NOMO-1 treated with dmso at 0.1 percent for 144 hours (cell line): ENCODE data around the gene PDYN.

Source experiments
- DNase-seq: peaks from one replicate; lab custom pipeline; 2025; ENCODE audit not compliant: unreplicated experiment; lab: John Stamatoyannopoulos, UW

PDYN gene

DNA sequence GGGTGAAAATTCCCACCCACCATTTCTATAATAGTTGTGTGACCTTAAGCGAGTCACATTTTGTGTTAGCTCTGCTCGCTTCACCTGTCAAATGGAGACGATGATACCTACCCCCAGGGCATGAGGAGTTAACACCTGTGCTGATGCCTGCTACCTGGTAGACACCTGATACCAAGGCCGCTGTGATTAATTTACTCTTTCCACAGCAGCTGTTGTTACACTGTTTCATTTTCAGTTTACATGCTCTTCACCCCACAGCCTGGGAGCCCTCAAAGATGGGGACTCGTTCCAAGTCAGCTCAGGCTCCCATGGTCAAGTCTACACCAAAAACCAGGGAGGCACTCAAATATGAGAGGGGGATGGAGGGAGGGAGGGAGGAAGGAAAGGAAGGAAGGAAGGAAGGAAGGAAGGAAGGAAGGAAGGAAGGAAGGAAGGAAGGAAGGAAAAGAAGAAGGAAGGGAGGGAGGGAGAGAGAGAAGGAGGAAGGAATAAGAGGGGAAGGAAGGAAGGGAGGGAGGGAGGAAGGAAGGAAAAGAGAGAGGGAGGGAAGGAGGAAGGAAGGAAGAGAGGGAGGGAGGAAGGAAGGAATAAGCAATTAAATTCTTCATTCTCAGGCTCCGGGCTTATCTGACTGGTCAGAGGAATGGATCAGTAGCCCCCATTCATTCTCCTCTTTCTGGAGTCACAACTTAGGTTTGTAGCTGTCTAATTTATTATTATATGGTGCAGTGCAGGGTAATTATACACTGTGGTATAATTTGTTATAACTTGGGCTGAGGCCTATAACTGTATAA is 40.9 kb downstream of the PDYN start:
- DNase-seq: no peak

DNA sequence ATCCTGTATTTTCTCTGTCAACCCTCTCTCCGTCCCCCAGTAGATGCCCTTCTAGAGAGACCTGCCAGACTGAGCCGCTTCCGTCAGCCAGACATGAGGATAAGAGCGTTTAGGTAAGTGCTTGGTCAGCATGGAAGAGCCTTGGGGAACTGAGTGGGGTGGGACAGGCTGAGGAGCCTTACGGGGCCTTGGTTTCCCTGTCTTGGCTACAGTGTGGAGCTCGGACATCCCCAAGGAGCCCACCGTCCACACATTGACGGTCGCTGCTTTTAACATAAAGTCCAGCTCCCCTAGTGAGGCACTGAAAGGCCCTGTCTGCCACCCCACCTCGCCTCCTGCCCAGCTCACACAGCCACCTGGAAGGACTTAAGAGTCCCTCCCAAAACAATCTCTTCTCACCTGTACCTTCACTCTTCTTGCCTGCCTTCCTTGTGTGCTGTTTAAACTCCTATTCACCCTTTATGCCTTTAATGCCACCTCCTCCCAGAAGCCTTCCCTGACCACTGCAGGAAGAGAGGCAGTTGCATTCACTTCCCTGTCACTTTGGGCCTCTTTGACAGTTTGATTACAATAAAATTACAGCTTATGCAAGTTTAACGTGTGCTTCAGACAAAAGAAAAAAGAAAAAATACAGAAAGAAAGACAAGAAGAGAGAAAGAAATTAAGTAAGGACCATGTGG is 42.3 kb downstream of the PDYN start:
- no peak for DNase-seq

DNA sequence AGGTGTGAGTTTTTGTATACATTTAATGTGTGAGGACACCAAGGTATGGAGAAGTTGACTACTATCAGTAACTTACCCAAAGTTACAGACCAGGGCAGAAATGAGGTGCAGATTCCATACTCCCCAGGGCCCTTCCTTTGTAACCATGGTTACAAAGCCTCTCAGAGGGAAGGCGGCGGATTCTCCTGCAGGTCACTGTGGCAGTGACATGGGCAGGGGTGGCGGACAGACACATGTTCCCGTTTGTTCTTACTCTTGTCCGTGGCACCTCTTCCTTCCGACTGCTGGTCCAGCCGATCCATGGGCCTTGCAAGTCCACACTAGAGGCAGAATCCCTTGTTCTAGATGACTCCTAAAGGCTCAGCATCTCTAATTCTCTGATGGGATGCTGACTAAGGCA is 43.0 kb downstream of the PDYN start:
- no peak for DNase-seq

DNA sequence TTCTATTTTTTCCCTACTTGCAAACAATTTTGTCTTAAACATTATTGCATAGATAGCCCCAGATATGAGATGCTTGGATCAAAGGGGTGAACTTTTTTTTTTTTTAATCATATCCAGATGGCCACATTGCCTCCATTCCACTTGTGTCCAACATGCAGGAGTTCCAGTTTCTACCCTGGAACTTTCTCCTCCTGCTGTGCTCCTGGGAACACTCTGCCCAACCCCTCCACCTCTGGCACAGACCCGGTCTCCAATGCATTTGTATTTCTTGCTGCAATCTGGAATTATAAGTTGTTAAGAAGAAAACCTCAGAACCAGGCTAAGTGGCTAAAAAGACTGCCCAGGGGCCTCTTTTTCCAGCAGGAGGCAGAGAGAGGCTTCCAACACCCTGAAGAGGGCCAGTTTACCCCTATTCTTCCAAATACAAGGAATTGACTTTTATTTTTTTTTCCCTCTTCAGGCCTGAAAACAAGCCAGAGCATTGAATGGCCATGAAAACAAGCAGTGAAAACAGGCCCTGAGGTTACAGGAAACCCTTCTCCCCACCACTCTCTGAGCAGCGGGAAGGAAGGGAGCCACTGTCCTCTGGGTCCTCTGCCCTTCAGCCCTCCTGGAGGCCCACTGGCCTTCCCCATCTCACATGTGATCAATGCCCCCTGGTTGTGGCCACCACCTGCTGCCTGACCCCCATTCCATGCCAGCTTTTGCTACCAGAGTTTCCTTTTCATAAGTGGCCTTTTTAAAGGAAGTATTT is 44.3 kb downstream of the PDYN start:
- no peak for DNase-seq

DNA sequence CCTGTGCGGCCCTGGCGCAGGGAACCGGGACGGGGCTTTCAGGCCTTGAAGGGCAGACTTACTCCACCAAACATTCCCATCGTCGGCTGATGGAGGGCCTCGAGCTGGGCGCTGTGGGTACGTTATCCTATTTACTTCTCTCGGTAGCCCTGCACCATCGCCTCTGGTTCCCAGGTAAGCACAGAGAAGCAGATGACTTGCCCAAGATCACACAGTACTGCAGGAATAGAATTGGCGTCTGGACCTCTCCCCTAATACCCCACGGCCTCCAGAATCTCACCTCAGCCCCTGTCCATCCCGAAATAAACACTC is 46.4 kb downstream of the PDYN start:
- DNase-seq: no peak

DNA sequence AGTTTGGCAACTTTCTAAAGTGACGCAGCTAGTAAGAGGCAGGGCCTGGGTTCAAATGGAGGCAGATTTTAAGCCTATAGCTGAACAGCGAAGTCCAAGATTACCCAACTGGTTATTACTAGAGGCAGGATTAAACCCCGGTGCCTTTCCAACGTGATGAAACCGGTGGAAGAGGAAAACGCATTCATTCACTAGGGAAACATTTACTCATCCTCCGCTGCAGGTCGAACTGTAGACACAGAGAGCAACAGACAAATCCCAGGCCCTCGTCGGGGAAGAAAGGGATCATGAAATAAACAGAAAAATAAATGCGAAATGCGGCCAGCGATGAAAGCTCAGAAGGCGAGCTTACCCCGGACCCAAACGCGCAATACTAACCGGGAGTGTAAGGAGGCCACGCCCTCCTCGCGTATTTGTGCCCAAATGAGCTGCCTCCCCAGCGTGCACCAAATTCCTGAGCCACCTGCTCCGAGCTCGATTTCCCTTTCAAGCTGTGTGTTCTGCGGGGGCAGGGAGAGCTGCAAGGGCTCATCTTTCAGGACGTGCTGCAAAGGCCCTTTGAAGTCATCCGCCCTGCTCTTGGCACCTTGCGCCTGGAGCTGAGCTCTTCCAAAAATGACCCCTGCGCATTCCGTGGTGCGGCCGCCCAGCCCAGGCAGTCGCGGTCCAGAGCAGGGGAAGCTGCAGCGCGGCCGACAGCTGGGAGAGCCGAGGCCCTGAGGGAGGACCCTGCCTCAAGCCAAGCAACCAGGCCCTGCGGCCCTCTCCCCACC is 46.9 kb downstream of the PDYN start:
- peak; percentile 54 for DNase-seq

DNA sequence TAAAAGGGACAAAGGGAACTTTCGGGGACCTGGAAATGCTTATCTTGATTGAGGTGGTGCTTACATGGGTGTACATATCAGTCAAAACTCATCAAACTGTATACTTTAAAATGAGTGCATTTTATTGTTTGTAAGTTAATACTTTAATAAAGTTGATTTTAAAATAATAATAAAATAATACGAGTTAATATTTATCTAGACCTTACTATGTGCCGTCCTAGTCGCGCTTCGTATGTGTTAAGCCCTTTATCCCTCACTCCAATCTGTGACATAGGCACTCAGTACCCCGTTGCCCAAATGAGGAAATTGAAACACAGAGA is 47.5 kb downstream of the PDYN start:
- no peak for DNase-seq

DNA sequence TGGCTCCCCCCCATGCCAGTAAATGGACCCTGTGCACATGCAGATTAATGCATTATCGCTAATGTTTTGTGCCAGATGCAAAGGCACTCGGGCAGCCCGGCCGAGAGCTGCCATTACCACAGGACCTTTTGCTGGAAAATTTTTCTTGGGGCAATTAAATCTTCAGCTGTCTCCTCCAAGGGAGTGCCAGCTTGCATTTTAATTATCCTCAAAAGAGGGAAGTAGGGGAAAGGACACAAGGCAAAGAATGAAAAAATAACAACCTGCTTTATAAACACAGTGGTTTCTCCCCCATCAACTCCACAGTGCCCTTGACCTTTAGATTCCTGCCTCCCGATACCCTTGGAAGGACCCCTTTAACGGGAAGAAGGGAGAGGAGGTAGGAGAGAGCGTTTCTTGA is 48.2 kb downstream of the PDYN start:
- peak; percentile 76 for DNase-seq

DNA sequence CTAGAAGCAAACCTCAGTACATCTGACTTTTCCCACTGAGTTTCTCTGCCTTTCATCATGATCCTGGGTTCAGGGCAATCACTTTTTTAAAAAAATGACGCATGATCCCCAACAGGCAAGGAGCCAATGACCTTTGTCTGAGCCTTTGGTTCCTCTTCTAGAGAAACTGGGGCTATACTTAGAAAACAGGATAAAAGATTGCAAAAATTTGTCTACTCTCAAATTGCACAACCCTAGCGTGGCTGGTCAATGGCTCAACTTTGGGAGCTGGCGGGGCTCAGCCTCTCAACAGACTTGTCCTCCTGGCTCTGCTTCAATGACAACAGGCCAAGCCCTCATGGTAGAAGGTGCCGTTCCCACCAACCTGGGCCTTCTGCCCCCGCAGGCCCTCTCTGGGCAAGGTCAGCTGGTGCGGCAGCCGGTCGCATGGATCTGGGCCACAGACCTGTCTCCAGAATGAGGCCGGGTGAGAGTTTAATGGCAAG is 48.7 kb downstream of the PDYN start:
- DNase-seq: peak; percentile 93

DNA sequence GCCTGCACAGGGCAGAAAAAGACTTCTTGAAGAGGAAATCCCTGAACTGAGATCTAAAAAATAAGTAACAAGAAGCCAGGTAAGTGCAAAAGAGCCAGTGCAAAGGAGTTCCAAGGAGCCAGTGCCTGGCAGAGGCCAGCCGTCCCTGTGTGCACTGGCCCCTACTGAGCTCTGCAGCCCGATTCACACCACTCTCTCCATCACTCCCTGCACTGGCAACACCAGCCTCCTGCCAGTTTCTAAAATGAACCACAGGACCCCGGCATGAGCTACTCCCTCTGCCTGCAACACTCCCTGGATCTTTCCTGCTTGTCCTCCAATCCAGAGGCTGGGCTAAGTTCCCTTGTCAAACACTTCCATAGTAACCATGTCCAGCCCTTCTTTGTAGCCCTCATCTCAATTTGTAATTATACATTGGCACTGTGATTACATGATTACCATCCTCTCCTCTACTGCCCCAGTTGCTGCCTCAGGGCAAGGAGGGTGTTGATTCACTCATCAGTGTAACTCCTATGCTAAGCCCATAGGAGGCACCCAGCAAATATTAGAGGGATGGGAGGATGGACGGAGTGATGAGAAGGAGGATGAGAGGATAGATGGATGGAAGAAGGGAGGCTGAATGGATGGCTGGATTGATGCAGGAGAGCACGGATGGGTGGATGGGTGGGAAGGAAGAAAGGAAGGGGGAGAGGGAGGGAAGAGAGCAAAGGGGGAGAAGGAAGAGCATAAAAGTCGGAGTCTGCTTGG is 49.3 kb downstream of the PDYN start:
- no peak for DNase-seq

DNA sequence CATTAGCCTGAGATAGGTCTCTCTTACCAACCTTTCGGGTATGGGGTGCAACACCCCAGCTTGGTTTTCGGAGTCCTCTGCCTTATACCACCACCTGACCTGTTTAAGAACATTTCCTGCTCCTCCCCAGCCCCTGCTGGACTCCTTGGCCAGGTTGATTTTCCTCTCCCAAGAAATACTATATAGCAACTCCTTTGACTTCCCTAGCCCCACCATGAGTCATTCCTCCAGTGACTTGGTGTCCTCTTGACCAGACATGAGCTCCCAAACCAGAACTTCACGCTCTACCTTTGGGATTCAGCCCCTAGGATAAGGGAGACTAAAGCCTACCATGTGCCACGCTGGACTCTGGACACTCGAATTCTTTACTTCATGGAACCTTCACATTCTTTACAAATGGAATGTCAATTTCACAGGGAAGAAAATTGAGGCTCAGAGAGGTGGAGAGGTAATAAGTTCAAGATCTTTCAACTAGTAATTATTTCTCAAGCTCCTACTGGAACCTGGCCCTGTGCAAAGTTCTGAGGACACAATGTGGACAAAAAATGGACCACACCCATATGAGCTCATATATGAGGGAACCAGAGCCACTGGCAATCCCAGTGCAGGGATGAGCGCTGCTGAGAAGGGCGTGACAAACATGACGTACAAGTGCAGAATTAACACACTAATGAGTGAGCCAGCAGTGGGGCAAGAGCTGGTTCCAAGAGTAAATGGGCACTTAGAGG is 50.4 kb downstream of the PDYN start:
- DNase-seq: peak; percentile 22

DNA sequence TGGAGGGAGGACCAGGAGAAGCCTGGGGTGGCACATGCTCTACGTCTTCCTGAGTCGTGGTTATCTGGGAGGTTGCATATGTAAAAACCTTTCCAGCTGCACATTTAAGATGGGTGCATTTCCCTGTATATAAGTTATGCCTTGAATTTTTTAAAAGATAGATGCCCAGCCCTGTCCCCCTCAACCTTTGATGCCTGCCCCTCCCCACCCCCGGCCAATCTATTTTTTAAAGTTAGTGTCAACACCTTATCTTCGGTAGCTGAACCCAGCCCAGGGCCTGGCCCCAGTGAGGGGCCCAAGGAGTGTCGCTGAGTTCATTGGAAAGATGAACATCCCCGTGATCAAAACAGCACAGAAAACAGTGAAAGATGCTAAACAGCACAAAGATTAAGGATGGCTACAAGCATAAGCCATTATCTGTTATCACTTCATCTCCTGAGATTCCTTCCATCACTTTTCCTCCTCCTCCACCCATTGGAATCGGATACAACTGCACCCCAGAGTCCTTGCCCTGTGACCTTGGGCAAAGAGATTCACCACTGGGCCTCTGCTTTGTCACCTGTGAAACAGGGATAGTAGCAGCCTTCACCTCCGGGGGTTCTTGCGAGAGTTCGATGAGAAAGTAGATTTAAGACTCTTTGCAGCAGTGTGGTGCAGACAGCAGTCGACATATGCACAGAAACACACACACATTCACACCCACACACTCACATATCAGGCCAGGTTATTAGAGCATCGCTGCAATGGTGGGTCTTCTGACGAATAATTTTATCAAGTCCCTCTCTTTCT is 51.2 kb downstream of the PDYN start:
- DNase-seq: no peak

DNA sequence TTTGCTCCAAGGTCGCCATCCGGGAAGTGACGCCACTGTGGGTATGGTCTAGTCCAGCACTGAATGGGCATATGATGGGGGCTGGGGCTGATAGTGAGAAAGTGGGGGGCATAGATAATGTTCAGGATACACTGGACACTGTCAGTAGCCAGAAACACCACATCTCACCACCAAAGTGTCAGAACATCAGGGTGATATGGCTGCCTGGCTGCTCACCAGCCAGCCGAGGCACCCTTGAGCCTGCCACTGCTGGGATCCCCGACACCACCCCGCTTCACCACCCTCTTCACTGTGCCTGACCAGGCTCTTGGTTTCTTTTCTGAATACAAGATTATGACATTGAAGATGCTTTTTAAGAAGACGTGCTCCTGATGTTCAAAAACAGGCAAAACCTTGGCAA is 51.8 kb downstream of the PDYN start:
- DNase-seq: no peak

DNA sequence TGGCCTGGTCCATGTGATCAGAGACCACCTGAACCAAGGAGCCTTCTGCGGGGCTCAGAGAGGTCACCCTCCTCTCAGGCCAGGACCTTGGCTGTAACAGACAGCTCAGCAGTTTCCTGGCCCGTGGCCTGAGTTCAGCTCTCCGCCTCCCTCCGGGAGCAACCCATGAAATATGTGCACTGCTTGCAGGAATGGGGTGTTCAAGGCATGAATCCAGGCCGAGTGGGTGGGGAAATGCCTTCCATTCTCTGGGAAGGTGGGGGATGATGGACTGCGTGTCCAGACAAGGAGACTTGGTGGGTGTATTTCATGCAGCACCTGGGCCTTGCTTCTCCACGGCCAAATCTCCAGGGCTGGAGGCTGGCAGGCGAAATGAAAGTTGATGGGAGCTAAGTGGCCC is 52.6 kb downstream of the PDYN start:
- DNase-seq: no peak

DNA sequence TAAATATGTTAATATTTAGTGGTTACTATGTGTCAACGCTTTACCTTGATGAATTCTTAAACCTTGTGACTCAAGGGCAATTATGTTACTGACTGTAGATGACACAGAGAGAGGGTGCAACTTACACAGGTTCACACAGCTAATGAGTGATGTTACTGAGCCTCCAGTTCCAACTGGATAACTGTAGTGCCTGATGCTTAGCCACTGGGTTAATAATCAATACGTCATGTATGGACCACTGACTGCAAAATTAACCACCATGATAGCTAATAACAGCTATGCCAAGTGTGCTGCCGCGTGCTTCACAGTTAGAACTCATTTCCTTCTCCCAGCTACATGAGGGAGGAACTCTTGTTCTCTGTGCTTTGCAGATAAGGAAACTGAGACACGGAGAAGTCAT is 53.3 kb downstream of the PDYN start:
- no peak for DNase-seq

DNA sequence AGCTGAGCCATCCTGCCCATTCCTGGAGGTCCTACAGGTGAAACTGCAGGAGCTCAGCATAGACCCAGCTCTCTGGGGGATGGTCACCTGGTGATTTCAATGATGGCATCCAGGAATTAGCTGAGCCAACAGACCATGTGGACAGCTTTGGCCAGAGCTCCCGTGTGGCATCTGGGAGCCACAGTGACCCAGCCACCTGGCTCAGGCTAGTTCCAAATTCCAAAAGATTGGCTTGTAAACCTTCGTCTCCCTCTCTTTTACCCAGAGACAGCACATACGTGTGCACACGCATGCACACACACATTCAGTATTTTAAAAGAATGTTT is 54.6 kb downstream of the PDYN start:
- no peak for DNase-seq

DNA sequence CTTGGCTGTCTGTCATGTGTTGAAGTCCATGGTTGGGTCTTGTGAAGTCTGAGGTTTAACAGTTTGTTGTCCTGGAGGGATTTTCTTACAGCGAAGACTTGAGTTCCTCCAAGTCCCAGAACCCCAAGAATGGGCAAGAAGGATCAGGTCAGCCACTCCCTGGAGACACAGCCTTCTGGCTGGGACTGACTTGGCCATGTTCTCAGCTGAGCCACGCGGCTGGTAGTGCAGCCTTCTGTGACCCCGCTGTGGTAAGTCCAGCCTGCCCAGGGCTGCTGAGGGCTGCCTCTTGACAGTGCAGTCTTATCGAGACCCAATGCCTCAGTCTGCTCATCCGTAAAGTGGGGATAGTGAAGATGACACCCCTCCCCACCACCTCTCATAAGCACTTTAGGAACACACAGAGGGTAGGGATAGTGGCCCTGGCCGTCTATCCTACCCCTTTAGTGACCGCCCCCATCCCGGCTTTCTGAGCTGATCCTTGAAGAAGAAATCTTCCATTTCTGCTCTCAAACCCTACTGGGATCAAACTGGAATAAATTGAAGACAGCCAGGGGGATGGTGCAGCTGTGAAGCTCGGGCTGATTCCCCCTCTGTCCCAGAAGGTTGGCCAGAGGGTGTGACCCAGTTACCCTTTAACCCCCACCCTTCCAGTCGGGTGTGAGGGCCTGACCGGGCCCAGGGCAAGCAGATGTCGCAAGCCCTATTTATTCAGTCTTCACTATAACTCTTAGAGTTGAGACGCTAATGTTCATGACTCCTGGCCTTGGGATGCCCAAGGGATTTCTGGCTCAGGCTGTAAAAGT is 55.2 kb downstream of the PDYN start:
- DNase-seq: no peak

DNA sequence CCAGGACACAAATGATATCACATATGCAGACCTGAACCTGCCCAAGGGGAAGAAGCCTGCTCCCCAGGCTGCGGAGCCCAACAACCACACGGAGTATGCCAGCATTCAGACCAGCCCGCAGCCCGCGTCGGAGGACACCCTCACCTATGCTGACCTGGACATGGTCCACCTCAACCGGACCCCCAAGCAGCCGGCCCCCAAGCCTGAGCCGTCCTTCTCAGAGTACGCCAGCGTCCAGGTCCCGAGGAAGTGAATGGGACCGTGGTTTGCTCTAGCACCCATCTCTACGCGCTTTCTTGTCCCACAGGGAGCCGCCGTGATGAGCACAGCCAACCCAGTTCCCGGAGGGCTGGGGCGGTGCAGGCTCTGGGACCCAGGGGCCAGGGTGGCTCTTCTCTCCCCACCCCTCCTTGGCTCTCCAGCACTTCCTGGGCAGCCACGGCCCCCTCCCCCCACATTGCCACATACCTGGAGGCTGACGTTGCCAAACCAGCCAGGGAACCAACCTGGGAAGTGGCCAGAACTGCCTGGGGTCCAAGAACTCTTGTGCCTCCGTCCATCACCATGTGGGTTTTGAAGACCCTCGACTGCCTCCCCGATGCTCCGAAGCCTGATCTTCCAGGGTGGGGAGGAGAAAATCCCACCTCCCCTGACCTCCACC is 56.4 kb downstream of the PDYN start:
- no peak for DNase-seq
